ENCODE results near the gene WDFY3. TPM values are rescaled to one million over a fixed set of nuclear protein-coding genes. Genes with fewer than 3 reads are reported as not detected.
A peak's percentile ranks its signal among the peaks of the same experiment; 100 is the strongest.

The WDFY3 gene
- total and polyA plus RNA-seq, 10 donors = 1.6 to 208 (median 127) TPM

- H3K4me3 ChIP-seq = no peak overlapping the region
- peaks cover 0 to 3% (median 0%) of the 10 kb centered on the region in 7 donors for H3K27me3 ChIP-seq (replicated peaks in 1 of 7)
- no peak overlapping the region for H3K27ac ChIP-seq
- no peaks in the 10 kb centered on the region for H3K36me3 ChIP-seq
- TF ChIP-seq POLR2AphosphoS5 (IDR thresholded peaks at IDR 0.05) = no peak
- TF ChIP-seq POLR2A (IDR thresholded peaks at IDR 0.05) = no peak
- no peak for TF ChIP-seq CTCF (IDR thresholded peaks at IDR 0.05 in 8 of 11, conservative IDR thresholded peaks at IDR 0.05 in 3 of 11)
- H3K9me3 ChIP-seq = no peaks in the 10 kb centered on the region
- peaks cover 0 to 22% (median 2%) of the 10 kb centered on the region in 6 donors for H3K4me1 ChIP-seq
- intact Hi-C loops (cut with DNase I; ENCODE audit: low total_unique reads) = loop anchor here (5.0 kb wide), 1 partner anchor 227 kb away; no protein-coding TSS in a partner anchor
- no peak for DNase-seq
Measured at GRCh38 chr4:84973856-84974255, 7.4 kb upstream of the WDFY3 start.

- DNase-seq = no peak
- H3K27ac ChIP-seq = no peak overlapping the region
- TF ChIP-seq CTCF (IDR thresholded peaks at IDR 0.05 in 8 of 11, conservative IDR thresholded peaks at IDR 0.05 in 3 of 11) (peak in 8 of 11 experiments; percentile 38 to 62 (median 50)), POLR2AphosphoS5 (IDR thresholded peaks at IDR 0.05) (no peak)
- intact Hi-C loops (cut with DNase I; ENCODE audit: low total_unique reads) = loop anchor here (5.0 kb wide), 1 partner anchor 224 kb away; no protein-coding TSS in a partner anchor
- peaks cover 0 to 14% (median 0%) of the 10 kb centered on the region in 7 donors for H3K27me3 ChIP-seq (replicated peaks in 1 of 7)
- no peaks in the 10 kb centered on the region for H3K9me3 ChIP-seq
- 3 to 28% (median 9%) methylated on average over 3 of the region's 3 CpGs for WGBS, 5 donors
- H3K36me3 ChIP-seq = no peaks in the 10 kb centered on the region
- no peak overlapping the region for H3K4me3 ChIP-seq
- H3K4me1 ChIP-seq = peaks cover 0 to 35% (median 6%) of the 10 kb centered on the region in 6 donors
Measured at GRCh38 chr4:84971319-84971932, 4.9 kb upstream of the WDFY3 start.

GRCh38 chr4:84968925-84969324 lies 2.4 kb upstream of the WDFY3 start:
- Histone ChIP-seq H3K4me1 (peaks cover 3 to 52% (median 23%) of the 10 kb centered on the region in 6 donors), H3K27me3 (replicated peaks in 1 of 7) (peaks cover 0 to 39% (median 7%) of the 10 kb centered on the region in 7 donors), H3K36me3 (no peaks in the 10 kb centered on the region), H3K27ac (no peak overlapping the region), H3K9me3 (no peaks in the 10 kb centered on the region), H3K4me3 (no peak overlapping the region)
- intact Hi-C loops (cut with DNase I; ENCODE audit: low total_unique reads) = no loop called here
- no peak for DNase-seq
- WGBS, 5 donors = 71 to 83% (median 79%) methylated on average over 1 of the region's 1 CpG
- TF ChIP-seq POLR2A (IDR thresholded peaks at IDR 0.05) (no peak), CTCF (IDR thresholded peaks at IDR 0.05 in 8 of 11, conservative IDR thresholded peaks at IDR 0.05 in 3 of 11) (no peak), POLR2AphosphoS5 (IDR thresholded peaks at IDR 0.05) (no peak)

GRCh38 chr4:84967243-84967690 lies 777 bp upstream of the WDFY3 start:
- WGBS, 5 donors = 6 to 13% (median 9%) methylated on average over 7 of the region's 7 CpGs
- no peaks in the 10 kb centered on the region for H3K36me3 ChIP-seq
- H3K27ac ChIP-seq = peak overlapping the region; percentile 54 to 98 (median 93)
- peak overlapping the region; percentile 50 to 85 (median 68) for H3K4me3 ChIP-seq
- TF ChIP-seq POLR2AphosphoS5 (IDR thresholded peaks at IDR 0.05) (peak in 1 of 3 donors; percentile 33), CTCF (IDR thresholded peaks at IDR 0.05 in 8 of 11, conservative IDR thresholded peaks at IDR 0.05 in 3 of 11) (no peak)
- H3K4me1 ChIP-seq = peaks cover 3 to 64% (median 23%) of the 10 kb centered on the region in 6 donors
- peaks cover 0 to 41% (median 7%) of the 10 kb centered on the region in 7 donors for H3K27me3 ChIP-seq (replicated peaks in 1 of 7)
- intact Hi-C loops (cut with DNase I; ENCODE audit: low total_unique reads) = no loop called here
- DNase-seq = no peak
- no peaks in the 10 kb centered on the region for H3K9me3 ChIP-seq

Measured in spleen (tissue), 11 donors.